GM19099 (cell line): ENCODE results near the gene C1GALT1.

Source experiments
- POLR2A ChIP-seq: IDR thresholded peaks from 3 replicates; pipeline ENCODE4 v1.6.1; 2011; ENCODE audit warnings: low read depth; ENCODE audit not compliant: insufficient read length; ENCODE audit errors: extremely low read depth

The C1GALT1 gene

GRCh38 chr7:7164591-7164990, 17.8 kb upstream of the C1GALT1 start:
- no peak for TF ChIP-seq POLR2A

DNA sequence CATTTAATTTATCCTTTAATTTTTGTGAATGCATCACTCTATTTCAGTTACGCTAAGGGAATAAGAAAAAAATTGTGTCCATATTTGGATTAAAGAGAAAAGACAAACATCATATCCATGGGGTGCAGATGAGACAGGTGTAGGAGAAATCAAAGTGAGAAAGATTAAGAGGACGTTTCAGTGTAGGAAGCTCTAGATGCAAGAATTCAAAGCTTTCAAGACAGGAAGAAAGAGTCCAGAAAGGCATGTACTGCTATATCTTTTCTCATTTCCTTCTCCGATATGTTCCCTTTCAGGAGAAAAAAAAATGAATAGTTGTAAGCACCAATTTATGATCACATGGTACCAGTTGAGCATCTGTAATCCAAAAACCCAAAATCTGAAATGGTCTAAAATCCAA, 17.0 kb upstream of the C1GALT1 start:
- TF ChIP-seq POLR2A, result no peak

DNA sequence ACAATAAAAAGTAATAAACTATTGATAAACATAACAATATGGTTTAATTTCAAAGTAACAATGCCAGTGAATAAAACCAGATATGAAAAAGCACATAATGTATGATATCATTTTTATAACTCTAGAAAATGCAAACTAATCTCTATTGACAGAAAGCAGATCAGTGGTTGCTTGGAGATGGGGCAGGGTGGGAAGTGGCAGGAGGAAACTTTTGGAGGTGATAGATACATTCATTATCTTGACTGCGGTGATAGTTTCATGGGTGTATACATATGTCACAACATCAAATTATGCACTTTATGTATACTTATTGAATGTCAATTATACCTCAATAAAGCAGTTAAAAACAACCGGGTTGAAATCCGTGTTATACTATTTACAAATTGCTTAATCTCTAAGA, 16.0 kb upstream of the C1GALT1 start:
- no peak for TF ChIP-seq POLR2A

DNA sequence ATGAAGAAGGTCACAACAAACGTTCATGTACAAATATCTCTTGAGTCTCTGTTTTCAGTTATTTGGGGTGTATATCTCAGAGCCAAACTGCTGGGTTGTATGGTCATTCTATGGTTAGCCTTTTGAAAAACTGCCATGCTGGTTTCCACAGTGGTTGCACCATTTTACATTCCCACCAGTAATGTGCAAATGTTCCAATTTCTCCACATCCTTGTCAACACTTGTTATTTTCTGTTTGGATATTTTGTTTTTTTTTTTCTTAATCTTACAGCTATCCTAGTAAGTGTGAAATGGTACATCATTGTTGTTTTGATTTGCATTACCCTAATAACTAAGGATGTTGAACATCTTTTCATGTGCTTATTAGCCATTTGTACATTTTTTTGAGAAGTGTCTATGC, 13.0 kb upstream of the C1GALT1 start:
- TF ChIP-seq POLR2A, result no peak

DNA sequence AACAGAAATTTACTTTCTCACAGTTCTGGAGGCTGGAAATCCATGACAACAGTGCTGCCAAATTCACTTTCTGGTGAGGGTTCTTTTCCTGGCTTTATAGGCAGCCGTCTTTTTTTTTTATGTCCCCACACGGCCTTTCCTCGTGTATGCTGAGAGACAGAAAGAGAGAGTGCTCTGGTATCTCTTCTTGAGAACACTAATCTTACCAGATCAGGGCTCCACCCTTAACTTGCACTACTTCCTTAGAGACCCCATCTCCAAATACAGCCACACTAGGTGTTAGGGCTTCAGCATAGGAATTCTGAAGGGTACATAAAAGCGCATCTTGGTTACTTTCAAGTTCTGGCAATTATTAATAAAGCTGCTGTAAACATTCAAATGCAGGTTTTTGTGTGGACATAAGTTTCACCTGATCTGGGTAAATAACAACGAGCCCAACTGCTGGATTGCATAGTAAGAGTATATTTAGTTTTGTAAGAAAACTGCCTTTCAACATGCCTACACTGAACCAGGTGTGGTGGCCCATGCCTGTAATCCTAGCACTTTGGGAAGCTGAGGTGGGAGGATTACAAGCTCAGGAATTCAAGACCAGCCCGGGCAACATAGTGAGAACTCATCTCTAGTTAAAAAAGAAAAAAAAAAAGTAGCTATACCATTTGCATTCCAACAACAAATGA, 8.2 kb upstream of the C1GALT1 start:
- TF ChIP-seq POLR2A, result no peak

GRCh38 chr7:7175075-7175695, 7.2 kb upstream of the C1GALT1 start:
- no peak for TF ChIP-seq POLR2A

GRCh38 chr7:7176406-7177043, 5.8 kb upstream of the C1GALT1 start:
- TF ChIP-seq POLR2A, result no peak

DNA sequence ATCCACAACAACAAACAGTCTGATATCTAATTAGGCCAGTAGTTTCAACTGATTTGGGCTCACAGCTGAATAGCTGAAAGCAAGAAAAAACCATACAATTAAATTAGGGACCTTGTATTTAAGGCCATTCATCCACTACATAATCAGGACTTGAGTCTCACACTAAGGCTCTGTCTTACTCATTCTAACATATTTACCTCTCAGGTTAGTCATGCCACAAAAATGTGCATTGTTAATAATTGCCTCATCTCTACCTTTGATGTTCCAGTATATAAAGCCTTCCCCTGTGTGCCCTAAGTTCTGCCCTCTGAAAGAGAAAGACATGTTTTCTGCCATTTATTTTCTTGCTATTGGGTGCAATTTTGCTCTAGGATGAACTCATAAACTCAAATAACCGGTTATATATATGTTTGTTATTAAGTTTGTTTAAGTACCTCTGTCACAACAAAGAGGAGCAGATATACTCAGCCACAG, 5.3 kb upstream of the C1GALT1 start:
- no peak for TF ChIP-seq POLR2A

- no peak for TF ChIP-seq POLR2A
Observed at GRCh38 chr7:7178081-7178480, 4.3 kb upstream of the C1GALT1 start.

- no peak for TF ChIP-seq POLR2A
Observed at GRCh38 chr7:7178906-7179305, 3.4 kb upstream of the C1GALT1 start.

DNA sequence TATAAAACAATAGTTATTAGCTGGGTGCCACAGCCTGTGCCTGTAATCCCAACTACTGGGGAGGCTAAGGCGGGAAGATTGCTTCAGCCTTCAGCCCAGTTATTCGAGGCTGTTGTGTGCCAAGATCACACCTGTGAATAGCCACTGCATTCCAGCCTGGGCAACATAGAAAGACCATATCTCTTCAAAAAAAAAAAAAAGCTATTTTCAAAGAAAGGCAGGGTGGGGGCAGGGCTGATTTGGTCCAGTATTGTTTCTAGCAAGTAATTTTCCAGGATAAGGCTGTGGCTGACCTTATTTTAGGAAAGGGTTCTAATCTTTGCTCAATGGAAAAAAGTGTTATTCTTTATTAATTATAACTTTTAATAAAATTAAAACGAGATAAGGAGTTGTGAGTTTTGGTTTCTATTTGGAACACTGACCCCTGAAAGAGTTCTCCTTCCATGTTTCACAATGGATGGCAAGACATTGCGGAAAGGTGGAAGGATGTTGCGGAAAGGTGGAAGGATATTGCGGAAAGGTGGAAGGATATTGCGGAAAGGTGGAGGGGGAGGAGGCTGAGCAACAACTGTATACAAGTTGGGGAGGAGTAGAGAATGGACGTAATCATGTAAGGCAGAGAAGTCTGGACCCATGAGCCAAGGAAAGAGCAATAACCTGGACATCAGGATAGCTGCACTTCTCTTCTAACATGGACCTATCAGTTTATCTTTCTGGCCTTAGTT, 1.5 kb upstream of the C1GALT1 start:
- TF ChIP-seq POLR2A, result no peak

DNA sequence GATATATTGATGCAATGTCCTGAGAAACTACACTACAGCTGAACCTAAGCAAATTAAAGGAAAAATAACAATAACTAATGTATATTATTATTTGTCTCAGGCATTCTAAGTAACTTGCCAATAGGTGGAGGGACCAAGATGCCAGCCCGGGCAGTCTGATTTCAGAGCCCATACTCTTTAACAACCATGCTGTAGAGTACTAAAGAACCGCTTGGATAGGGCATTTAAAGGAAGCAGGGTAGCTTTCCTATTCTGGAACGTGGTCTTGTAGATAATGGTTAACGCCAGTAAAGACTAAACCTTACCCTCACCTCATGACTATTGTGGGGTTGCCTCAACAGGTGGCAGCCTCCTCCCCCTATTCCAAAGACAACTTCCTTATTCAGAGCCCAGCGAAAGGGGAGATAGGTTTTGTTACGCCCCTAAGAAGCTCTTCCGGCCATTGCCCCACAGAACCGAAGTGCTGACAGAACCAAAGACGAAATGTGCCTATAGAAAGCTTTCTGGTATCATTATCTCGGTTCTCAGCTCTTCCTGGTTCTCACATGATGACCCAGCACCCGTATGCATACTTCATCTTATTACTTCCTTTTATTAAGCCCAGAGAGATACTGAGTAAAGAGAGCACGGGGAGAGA, 707 bp upstream of the C1GALT1 start:
- TF ChIP-seq POLR2A, result peak; percentile 16

DNA sequence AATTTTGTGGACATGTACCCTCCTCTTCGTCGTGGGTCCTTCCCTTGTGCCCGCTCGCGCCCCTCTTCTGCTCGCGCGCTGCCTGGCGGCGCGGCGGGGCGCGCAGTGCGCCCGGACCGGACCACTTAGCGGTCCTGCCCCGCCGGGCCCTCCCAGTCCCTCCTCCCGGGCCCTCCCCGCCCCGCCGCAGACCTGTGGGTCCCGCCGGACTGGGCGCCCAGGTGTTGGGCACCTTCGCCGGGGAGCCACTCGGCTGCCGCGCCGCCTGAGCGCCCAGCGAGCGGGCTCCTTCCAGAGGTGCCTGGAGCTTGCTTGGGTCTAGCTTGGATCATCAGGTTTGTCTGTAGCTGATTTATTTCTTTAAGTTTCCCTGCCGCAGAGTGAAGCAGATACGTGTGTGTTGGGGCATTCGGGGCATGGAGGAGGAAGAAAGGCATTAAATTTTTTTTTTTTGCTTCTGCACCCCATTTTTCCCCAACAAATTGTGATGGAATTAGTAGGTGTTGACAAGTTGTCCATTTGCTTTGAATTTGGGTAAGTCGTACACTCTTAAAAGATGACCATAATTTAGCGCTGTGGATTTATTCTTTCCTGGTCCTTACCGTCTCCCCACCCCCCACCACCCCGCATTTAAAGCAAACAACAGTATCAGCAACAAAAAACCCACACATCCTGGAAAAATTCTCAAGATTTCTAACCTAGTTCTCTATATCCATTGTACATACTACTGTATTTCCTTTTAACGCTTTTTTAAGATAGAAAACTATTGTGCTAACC, 905 bp downstream of the C1GALT1 start:
- TF ChIP-seq POLR2A, result no peak

DNA sequence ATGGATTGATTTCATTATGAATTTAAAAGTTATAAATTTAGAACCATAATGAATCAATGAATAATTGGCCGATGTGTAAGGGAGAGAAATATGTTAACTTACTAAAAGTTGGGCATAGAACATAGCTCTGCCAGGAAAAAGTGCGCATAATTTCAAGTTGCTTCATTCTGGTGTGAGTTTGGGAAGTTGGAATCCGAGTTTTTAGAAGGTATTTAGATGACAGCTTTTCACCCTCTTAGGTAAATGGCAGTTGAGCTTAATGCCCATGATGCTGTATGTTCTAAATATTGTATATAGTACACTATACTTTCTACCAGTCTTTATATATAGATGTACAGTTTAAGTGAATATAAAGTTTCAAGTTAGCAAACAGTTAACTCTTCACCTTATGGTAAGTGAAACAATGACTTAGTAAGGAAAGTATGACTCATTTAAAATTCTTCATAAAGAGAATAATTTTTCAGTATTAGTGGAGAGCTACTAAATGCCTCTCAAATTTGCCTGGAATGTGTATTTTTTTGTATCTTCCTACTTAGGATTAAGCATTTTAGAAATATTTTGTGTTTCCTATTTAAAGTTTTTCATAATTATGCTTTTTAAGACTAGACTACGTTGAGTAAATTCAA, 1.6 kb downstream of the C1GALT1 start:
- TF ChIP-seq POLR2A, result no peak
